ENCODE results near the gene GPC5. TPM values are rescaled to one million over a fixed set of nuclear protein-coding genes. Genes with fewer than 3 reads are reported as not detected.
A peak's percentile ranks its signal among the peaks of the same experiment; 100 is the strongest.
"Not testable (repeated sequence)": the region's sequence is repeated elsewhere in the genome, so short reads cannot be mapped to it uniquely, and the experiment has no call there.

GPC5 gene
- total and polyA plus RNA-seq, 11 donors: 0.14 to 2.9 (median 0.84) TPM; not detected in 1

DNA sequence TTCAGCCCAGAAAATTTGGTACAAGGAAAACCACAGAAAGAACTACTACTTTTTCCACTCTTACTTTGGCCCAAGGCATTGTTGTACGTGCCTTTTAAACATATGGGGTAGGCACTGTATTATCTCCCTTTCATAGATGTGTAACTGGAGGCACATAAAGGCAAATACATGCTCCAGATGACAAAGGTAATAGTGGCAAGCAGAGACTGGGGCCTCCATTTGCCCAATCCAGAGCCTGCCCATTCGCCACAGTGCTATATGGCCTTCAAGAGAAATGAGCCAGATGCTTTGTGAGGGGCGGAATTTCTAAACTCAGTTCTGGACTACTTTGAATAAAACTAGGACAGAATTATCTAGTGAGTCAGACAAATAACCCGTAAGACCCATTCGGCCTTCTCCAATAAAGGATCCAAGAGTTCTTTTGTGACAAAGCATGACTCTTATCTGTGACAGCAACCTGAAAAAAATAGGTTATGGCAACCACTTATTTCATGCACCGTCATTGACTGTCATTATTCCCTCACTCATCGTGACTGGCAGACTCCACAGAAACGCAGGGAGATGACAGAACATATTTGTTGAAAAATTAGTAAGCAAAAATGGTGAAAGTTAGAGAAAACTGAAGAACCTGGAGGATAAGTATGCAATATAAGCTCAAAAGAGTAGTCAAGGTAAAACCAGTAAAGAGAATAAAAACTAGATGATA, 1116.2 kb downstream of the GPC5 start:
- no peaks in the 10 kb centered on the region for H3K27me3 ChIP-seq
- intact Hi-C loops (cut with DNase I): no loop called here
- ATAC-seq: no peak
- 79 to 86% (median 85%) methylated on average over 8 of the region's 8 CpGs for WGBS, 4 donors
- TF ChIP-seq CTCF (IDR thresholded peaks at IDR 0.05): no peak
- TF ChIP-seq POLR2A (IDR thresholded peaks at IDR 0.05): no peak
- peaks cover 0 to 7% (median 0%) of the 10 kb centered on the region in 12 donors for H3K9me3 ChIP-seq
- no peaks in the 10 kb centered on the region for H3K36me3 ChIP-seq
- H3K27ac ChIP-seq: no peak overlapping the region
- no peaks in the 10 kb centered on the region for H3K4me1 ChIP-seq
- H3K4me3 ChIP-seq: no peak overlapping the region
- DNase-seq: no peak

DNA sequence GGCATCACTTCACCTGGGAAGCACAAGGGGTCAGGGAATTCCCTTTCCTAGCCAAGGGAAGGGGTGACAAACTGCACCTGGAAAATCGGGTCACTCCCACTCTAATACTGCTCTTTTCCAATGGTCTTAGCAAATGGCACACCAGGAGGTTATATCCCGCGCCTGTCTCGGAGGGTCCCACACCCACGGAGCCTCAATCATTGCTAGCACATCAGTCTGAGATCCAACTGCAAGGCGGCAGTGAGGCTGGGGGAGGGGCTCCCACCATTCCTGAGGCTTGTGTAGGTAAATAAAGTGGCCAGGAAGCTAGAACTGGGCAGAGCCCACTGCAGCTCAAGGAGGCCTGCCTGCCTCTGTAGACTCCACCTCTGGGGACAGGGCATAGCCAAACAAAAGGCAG, 1118.5 kb downstream of the GPC5 start:
- peaks cover 0 to 12% (median 0%) of the 10 kb centered on the region in 12 donors for H3K9me3 ChIP-seq
- ATAC-seq; H3K27me3 ChIP-seq; H3K4me3 ChIP-seq; H3K4me1 ChIP-seq; H3K27ac ChIP-seq; H3K36me3 ChIP-seq; intact Hi-C loops (cut with DNase I): not testable (repeated sequence)
- 91 to 94% (median 92%) methylated on average over 5 to 6 of the region's 6 CpGs for WGBS, 4 donors
- DNase-seq: peak in 1 of 5 donors; percentile 11

DNA sequence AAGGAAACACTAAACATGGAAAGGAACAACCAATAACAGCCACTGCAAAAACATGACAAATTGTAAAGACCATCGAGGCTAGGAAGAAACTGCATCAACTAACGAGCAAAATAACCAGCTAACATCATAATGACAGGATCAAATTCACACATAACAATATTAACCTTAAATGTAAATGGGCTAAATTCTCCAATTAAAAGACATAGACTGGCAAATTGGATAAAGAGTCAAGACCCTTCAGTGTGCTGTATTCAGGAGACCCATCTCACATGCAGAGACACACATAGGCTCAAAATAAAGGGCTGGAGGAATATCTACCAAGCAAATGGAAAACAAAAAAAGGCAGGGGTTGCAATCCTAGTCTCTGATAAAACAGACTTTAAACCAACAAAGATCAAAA, 1120.2 kb downstream of the GPC5 start:
- ATAC-seq; H3K4me1 ChIP-seq; H3K36me3 ChIP-seq; H3K27ac ChIP-seq; intact Hi-C loops (cut with DNase I); H3K4me3 ChIP-seq; H3K27me3 ChIP-seq; DNase-seq: not testable (repeated sequence)
- WGBS, 4 donors: 69 to 78% (median 76%) methylated on average over 2 of the region's 2 CpGs
- peaks cover 0 to 17% (median 0%) of the 10 kb centered on the region in 12 donors for H3K9me3 ChIP-seq

DNA sequence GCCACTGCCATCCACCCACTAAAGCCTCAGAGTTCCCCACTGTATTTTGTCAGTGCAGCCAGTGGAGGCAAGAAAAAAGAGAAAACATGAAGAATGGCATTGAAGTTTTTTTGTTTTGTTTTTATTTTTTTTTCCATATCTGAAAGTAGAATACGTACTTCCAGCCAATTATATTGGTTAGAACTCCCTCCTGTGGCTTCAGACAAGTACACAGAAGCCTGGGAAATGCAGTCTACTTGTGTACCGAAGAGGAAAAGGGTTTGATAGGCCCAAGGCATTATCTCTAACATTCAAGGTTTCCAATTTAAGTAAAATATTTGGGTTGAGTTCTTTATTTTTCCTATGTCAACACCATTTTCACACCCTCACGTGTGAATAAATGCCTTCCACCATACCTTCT, 1131.9 kb downstream of the GPC5 start:
- peaks cover 0 to 7% (median 0%) of the 10 kb centered on the region in 12 donors for H3K9me3 ChIP-seq
- intact Hi-C loops (cut with DNase I): no loop called here
- no peak overlapping the region for H3K4me3 ChIP-seq
- no peaks in the 10 kb centered on the region for H3K36me3 ChIP-seq
- no peak for TF ChIP-seq CTCF (IDR thresholded peaks at IDR 0.05)
- no peak for TF ChIP-seq POLR2A (IDR thresholded peaks at IDR 0.05)
- DNase-seq: no peak
- 49 to 57% (median 54%) methylated on average over 3 of the region's 3 CpGs for WGBS, 4 donors
- ATAC-seq: no peak
- no peaks in the 10 kb centered on the region for H3K4me1 ChIP-seq
- no peaks in the 10 kb centered on the region for H3K27me3 ChIP-seq
- H3K27ac ChIP-seq: no peak overlapping the region

GRCh38 chr13:92535222-92536006, 1137.0 kb downstream of the GPC5 start:
- H3K4me1 ChIP-seq: no peaks in the 10 kb centered on the region
- TF ChIP-seq POLR2A (IDR thresholded peaks at IDR 0.05) (no peak), CTCF (IDR thresholded peaks at IDR 0.05) (no peak)
- H3K9me3 ChIP-seq: no peaks in the 10 kb centered on the region
- no peak overlapping the region for H3K4me3 ChIP-seq
- no peak overlapping the region for H3K27ac ChIP-seq
- H3K36me3 ChIP-seq: no peaks in the 10 kb centered on the region
- no peaks in the 10 kb centered on the region for H3K27me3 ChIP-seq
- intact Hi-C loops (cut with DNase I): no loop called here
- ATAC-seq: no peak
- 86 to 91% (median 90%) methylated on average over 6 of the region's 6 CpGs for WGBS, 4 donors
- no peak for DNase-seq
